Right atrium auricular region (tissue), 2 donors: ENCODE measurements around the gene DNMT3A. TPM values are rescaled to one million over a fixed set of nuclear protein-coding genes. Genes with fewer than 3 reads are reported as not detected.

ENCODE experiments used
- DNase-seq: peaks from one replicate; pipeline ENCODE4 v3.0.0-alpha.2; 2019; ENCODE audit warnings: low spot score
- H3K27ac ChIP-seq, 2 donors: fragments of 200-600 bp; sonication (generic); 1 replicate in 1 of 2; 2 replicates in 1 of 2; pipeline ENCODE4 v1.5.1; 2016 to 2019
- H3K27me3 ChIP-seq, 2 donors: fragments of 200-600 bp; sonication (generic); one replicate each; pipeline versions ENCODE4 v1.5.1 to v1.6.0; 2017 to 2019
- H3K36me3 ChIP-seq: fragments of 200-600 bp; sonication (generic); one replicate; pipeline ENCODE4 v1.5.1; 2016
- H3K4me1 ChIP-seq, 2 donors: fragments of 200-600 bp; sonication (generic); one replicate each; pipeline versions ENCODE4 v1.5.1 to v1.6.0; 2017 to 2019
- H3K4me3 ChIP-seq, 2 donors: fragments of 200-600 bp; sonication (generic); 1 replicate in 1 of 2; 2 replicates in 1 of 2; pipeline ENCODE4 v1.5.1; 2017 to 2019; ENCODE audit warnings: mild to moderate bottlenecking in 1 of 2, moderate library complexity in 1 of 2
- H3K9me3 ChIP-seq, 2 donors: fragments of 200-600 bp; sonication (generic); one replicate each; pipeline ENCODE4 v1.5.1; 2019
- CTCF ChIP-seq, 2 donors: fragments of 200-600 bp; sonication (generic); IDR thresholded peaks; one replicate each; pipeline ENCODE4 v1.5.1; 2019; ENCODE audit warnings: antibody characterized with exemption in 2 of 2
- total RNA-seq, 2 donors: library from RNA; depleted of rRNA; stranded (reverse); fragments of >200 nt; gene quantifications; one replicate each; pipeline ENCODE4 v1.1.0, GENCODE V29; 2016

Gene DNMT3A
- total RNA-seq, 2 donors from 2014 or later = 6.0 to 8.1 TPM

GRCh38 chr2:25290811-25291495 lies 50.8 kb downstream of the DNMT3A start:
- H3K4me1 ChIP-seq = peaks cover 0 to 60% of the 10 kb centered on the region in 2 donors
- TF ChIP-seq CTCF (IDR thresholded peaks at IDR 0.05) = no peak
- no peaks in the 10 kb centered on the region for H3K36me3 ChIP-seq
- no peaks in the 10 kb centered on the region for H3K27me3 ChIP-seq
- H3K4me3 ChIP-seq = no peak overlapping the region
- H3K27ac ChIP-seq = peak overlapping the region; percentile 49 to 53
- no peak for DNase-seq
- H3K9me3 ChIP-seq = no peaks in the 10 kb centered on the region

- peaks cover 0 to 26% of the 10 kb centered on the region in 2 donors for H3K4me1 ChIP-seq
- H3K27me3 ChIP-seq = no peaks in the 10 kb centered on the region
- H3K9me3 ChIP-seq = no peaks in the 10 kb centered on the region
- peaks cover 11% of the 10 kb centered on the region for H3K36me3 ChIP-seq
- TF ChIP-seq CTCF (IDR thresholded peaks at IDR 0.05) = no peak
- no peak overlapping the region for H3K4me3 ChIP-seq
- no peak for DNase-seq
- no peak overlapping the region for H3K27ac ChIP-seq
Measured at GRCh38 chr2:25286723-25287483, 54.8 kb downstream of the DNMT3A start.

- H3K27me3 ChIP-seq = no peaks in the 10 kb centered on the region
- H3K9me3 ChIP-seq = no peaks in the 10 kb centered on the region
- H3K27ac ChIP-seq = no peak overlapping the region
- peaks cover 16% of the 10 kb centered on the region for H3K36me3 ChIP-seq
- no peak for TF ChIP-seq CTCF (IDR thresholded peaks at IDR 0.05)
- peaks cover 0 to 17% of the 10 kb centered on the region in 2 donors for H3K4me1 ChIP-seq
- no peak overlapping the region for H3K4me3 ChIP-seq
- no peak for DNase-seq
Measured at GRCh38 chr2:25286025-25286400, 55.7 kb downstream of the DNMT3A start.

GRCh38 chr2:25285265-25286024 lies 56.3 kb downstream of the DNMT3A start:
- Histone ChIP-seq H3K4me3 (no peak overlapping the region), H3K36me3 (peaks cover 16% of the 10 kb centered on the region), H3K27ac (no peak overlapping the region), H3K27me3 (no peaks in the 10 kb centered on the region), H3K9me3 (no peaks in the 10 kb centered on the region), H3K4me1 (peaks cover 0 to 11% of the 10 kb centered on the region in 2 donors)
- no peak for TF ChIP-seq CTCF (IDR thresholded peaks at IDR 0.05)
- no peak for DNase-seq

GRCh38 chr2:25284756-25285155 lies 57.0 kb downstream of the DNMT3A start:
- no peak overlapping the region for H3K4me3 ChIP-seq
- peaks cover 16% of the 10 kb centered on the region for H3K36me3 ChIP-seq
- no peak overlapping the region for H3K27ac ChIP-seq
- H3K4me1 ChIP-seq = peaks cover 0 to 9% of the 10 kb centered on the region in 2 donors
- no peak for DNase-seq
- no peaks in the 10 kb centered on the region for H3K27me3 ChIP-seq
- H3K9me3 ChIP-seq = no peaks in the 10 kb centered on the region
- no peak for TF ChIP-seq CTCF (IDR thresholded peaks at IDR 0.05)
